ENCODE results near the gene KCNJ15. TPM values are rescaled to one million over a fixed set of nuclear protein-coding genes. Genes with fewer than 3 reads are reported as not detected.

Gene KCNJ15
- total RNA-seq, 2 donors from 2014 or later: not detected

DNA sequence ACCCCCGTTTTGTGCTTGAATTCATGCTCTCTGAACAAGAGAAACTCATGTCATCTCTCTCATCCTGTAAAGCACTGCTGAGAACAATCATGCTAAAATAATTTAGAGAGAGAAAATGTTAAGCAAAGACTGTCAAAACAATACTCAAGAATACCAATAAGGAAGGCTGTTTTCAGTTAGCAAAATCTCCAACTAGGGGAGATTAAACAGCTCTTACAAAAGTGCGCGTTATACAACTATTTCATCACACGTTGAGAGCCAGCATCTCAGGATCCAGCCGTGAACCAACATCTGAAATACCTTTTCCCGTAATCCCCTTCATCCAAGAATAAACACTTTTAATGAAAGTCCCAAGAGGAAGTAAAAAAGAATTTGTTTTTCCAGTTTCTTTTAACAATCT is 44.1 kb upstream of the KCNJ15 start:
- H3K27ac ChIP-seq (ENCODE audit: low read depth, low read length): no peak overlapping the region
- no peak overlapping the region for H3K4me3 ChIP-seq (ENCODE audit: low read length)
- peaks cover 3% of the 10 kb centered on the region for H3K27me3 Mint-ChIP-seq (ENCODE audit: insufficient read depth)
- no peak for DNase-seq
- TF ChIP-seq, protein P1, sequence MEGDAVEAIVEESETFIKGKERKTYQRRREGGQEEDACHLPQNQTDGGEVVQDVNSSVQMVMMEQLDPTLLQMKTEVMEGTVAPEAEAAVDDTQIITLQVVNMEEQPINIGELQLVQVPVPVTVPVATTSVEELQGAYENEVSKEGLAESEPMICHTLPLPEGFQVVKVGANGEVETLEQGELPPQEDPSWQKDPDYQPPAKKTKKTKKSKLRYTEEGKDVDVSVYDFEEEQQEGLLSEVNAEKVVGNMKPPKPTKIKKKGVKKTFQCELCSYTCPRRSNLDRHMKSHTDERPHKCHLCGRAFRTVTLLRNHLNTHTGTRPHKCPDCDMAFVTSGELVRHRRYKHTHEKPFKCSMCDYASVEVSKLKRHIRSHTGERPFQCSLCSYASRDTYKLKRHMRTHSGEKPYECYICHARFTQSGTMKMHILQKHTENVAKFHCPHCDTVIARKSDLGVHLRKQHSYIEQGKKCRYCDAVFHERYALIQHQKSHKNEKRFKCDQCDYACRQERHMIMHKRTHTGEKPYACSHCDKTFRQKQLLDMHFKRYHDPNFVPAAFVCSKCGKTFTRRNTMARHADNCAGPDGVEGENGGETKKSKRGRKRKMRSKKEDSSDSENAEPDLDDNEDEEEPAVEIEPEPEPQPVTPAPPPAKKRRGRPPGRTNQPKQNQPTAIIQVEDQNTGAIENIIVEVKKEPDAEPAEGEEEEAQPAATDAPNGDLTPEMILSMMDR (conservative IDR thresholded peaks at IDR 0.05): no peak
- 92 to 93% methylated on average over 5 to 6 of the region's 6 CpGs for WGBS, 2 experiments (ENCODE audit: insufficient coverage in 1 of 2, insufficient read length in 1 of 2)
- no peak overlapping the region for H3K4me3 Mint-ChIP-seq
- no peak overlapping the region for H3K9ac ChIP-seq (ENCODE audit: extremely low read depth, low read length, poor library complexity, severe bottlenecking)
- H3K36me3 ChIP-seq (ENCODE audit: control insufficient read depth, insufficient read depth, low read length): no peaks in the 10 kb centered on the region
- H3K9me3 Mint-ChIP-seq: peaks cover 13% of the 10 kb centered on the region
- H3K36me3 Mint-ChIP-seq (ENCODE audit: low read depth): no peaks in the 10 kb centered on the region
- no peak overlapping the region for H3K27ac Mint-ChIP-seq
- H3K4me1 Mint-ChIP-seq: no peaks in the 10 kb centered on the region
- H3K27me3 ChIP-seq (ENCODE audit: control insufficient read depth, insufficient read depth, low read length, poor library complexity, severe bottlenecking): no peaks in the 10 kb centered on the region
- H3K9me3 ChIP-seq (ENCODE audit: control insufficient read depth, low read length): no peaks in the 10 kb centered on the region
- H3K4me1 ChIP-seq (ENCODE audit: control insufficient read depth, insufficient read depth, low read length): no peaks in the 10 kb centered on the region

- no peak overlapping the region for H3K4me3 ChIP-seq (ENCODE audit: low read length)
- H3K9ac ChIP-seq (ENCODE audit: extremely low read depth, low read length, poor library complexity, severe bottlenecking): no peak overlapping the region
- no peaks in the 10 kb centered on the region for H3K4me1 Mint-ChIP-seq
- H3K36me3 Mint-ChIP-seq (ENCODE audit: low read depth): peaks cover 5% of the 10 kb centered on the region
- peak; percentile 86 for DNase-seq
- TF ChIP-seq, protein P1 (conservative IDR thresholded peaks at IDR 0.05): peak; percentile 92
- no peaks in the 10 kb centered on the region for H3K4me1 ChIP-seq (ENCODE audit: control insufficient read depth, insufficient read depth, low read length)
- peaks cover 52% of the 10 kb centered on the region for H3K9me3 ChIP-seq (ENCODE audit: control insufficient read depth, low read length)
- H3K4me3 Mint-ChIP-seq: no peak overlapping the region
- no peaks in the 10 kb centered on the region for H3K27me3 ChIP-seq (ENCODE audit: control insufficient read depth, insufficient read depth, low read length, poor library complexity, severe bottlenecking)
- no peaks in the 10 kb centered on the region for H3K36me3 ChIP-seq (ENCODE audit: control insufficient read depth, insufficient read depth, low read length)
- WGBS, 2 experiments (ENCODE audit: insufficient coverage in 1 of 2, insufficient read length in 1 of 2): 27 to 30% methylated on average over 2 to 7 of the region's 7 CpGs
- peaks cover 50% of the 10 kb centered on the region for H3K9me3 Mint-ChIP-seq
- no peaks in the 10 kb centered on the region for H3K27me3 Mint-ChIP-seq (ENCODE audit: insufficient read depth)
- H3K27ac Mint-ChIP-seq: no peak overlapping the region
- H3K27ac ChIP-seq (ENCODE audit: low read depth, low read length): no peak overlapping the region
These were observed 37.7 kb upstream of the KCNJ15 start for GRCh38 chr21:38219049-38219628.

GRCh38 chr21:38220270-38220737 is 36.5 kb upstream of the KCNJ15 start:
- 90 to 97% methylated on average over 5 of the region's 5 CpGs for WGBS, 2 experiments (ENCODE audit: insufficient coverage in 1 of 2, insufficient read length in 1 of 2)
- Histone ChIP-seq H3K4me1 (ENCODE audit: control insufficient read depth, insufficient read depth, low read length) (no peaks in the 10 kb centered on the region), H3K9ac (ENCODE audit: extremely low read depth, low read length, poor library complexity, severe bottlenecking) (no peak overlapping the region), H3K27me3 (ENCODE audit: control insufficient read depth, insufficient read depth, low read length, poor library complexity, severe bottlenecking) (no peaks in the 10 kb centered on the region), H3K27ac (ENCODE audit: low read depth, low read length) (no peak overlapping the region), H3K9me3 (ENCODE audit: control insufficient read depth, low read length) (peaks cover 64% of the 10 kb centered on the region), H3K36me3 (ENCODE audit: control insufficient read depth, insufficient read depth, low read length) (no peaks in the 10 kb centered on the region), H3K4me3 (ENCODE audit: low read length) (no peak overlapping the region)
- TF ChIP-seq, protein P1 (conservative IDR thresholded peaks at IDR 0.05): no peak
- Mint-ChIP-seq H3K4me3 (no peak overlapping the region), H3K4me1 (no peaks in the 10 kb centered on the region), H3K36me3 (ENCODE audit: low read depth) (peaks cover 5% of the 10 kb centered on the region), H3K27ac (no peak overlapping the region), H3K27me3 (ENCODE audit: insufficient read depth) (no peaks in the 10 kb centered on the region), H3K9me3 (peaks cover 62% of the 10 kb centered on the region)
- no peak for DNase-seq

Measured in endodermal cell (in vitro differentiated cells).